GM18909 (cell line): ENCODE data around the gene VPS13D.

Experiments
- ATAC-seq: cut with Tn5 transposase; IDR thresholded peaks from one replicate; pipeline ENCODE4 v1.9.1; 2021; ENCODE audit warnings: mild to moderate bottlenecking; ENCODE audit not compliant: unreplicated experiment, poor library complexity

VPS13D gene

DNA sequence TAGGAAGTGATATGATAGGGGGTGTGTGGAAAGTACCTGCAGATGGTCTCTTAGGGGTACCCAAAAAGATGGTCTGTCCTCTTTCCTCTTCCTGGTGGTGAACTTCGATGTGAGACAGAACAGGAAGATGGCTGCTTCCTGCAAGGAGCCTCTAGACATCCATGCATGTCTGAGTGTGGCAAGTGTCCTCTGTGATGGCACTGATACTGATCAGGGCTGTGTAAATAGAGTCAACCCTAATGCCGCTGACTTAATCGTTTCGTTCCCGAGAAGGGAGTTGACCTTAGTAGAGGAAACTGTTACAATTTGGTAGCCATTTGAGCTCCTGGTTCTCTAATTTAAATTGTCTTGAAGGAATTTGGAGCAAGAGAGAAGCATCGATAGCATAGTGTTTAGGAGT is 168.6 kb downstream of the VPS13D start:
- ATAC-seq, result no peak

DNA sequence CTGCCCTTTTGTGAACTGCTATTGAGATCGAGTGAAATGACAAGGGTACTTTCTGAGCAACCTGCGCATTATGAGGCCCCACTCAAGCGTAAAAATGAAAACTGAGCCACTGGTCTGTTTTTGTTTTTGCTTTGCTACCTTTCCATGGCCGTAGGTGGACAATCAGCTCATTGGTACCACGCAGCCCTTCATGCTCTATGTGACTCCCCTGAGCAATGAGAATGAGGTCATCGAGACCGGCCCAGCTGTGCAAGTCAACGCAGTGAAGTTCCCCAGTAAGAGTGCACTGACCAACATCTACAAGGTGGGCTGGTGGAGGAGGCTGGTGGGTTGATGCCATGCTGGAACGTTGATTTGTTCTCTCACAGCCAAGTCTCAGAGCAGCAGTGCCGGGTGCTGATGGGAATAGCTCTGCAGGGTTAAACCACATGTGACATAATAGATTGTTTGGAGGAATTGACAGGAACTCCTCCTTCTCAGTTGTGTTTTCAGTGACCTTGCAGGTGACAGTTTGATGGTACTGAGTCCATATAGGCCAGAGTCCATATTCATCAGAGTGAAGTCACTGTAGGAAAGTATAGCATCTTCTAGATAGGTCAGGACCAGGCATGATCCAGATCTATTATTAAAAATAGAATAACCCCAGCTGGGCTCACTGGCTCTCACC is 170.3 kb downstream of the VPS13D start:
- ATAC-seq, result no peak

GRCh38 chr1:12402159-12402673 is 172.4 kb downstream of the VPS13D start:
- no peak for ATAC-seq

DNA sequence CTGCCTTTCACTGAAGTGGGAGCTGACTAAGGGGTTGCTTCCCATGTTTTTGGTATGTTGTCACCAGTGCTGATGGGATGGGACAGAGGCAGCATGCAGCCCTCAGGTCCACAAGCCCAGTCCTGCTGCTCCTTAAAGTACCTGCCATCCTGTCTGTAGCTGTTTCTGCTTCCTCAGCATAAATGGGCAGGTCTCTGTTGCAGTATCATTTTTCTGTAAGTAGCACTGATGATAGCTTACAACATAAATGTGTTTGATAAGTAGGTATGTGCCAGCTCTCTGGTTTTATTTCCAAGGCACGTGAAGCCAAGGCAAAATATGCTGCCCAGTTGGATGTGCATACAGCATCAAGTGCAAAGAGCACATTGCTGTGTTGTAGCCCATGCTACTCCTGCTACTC is 173.0 kb downstream of the VPS13D start:
- no peak for ATAC-seq

- no peak for ATAC-seq
Observed at GRCh38 chr1:12404918-12405317, 175.1 kb downstream of the VPS13D start.

DNA sequence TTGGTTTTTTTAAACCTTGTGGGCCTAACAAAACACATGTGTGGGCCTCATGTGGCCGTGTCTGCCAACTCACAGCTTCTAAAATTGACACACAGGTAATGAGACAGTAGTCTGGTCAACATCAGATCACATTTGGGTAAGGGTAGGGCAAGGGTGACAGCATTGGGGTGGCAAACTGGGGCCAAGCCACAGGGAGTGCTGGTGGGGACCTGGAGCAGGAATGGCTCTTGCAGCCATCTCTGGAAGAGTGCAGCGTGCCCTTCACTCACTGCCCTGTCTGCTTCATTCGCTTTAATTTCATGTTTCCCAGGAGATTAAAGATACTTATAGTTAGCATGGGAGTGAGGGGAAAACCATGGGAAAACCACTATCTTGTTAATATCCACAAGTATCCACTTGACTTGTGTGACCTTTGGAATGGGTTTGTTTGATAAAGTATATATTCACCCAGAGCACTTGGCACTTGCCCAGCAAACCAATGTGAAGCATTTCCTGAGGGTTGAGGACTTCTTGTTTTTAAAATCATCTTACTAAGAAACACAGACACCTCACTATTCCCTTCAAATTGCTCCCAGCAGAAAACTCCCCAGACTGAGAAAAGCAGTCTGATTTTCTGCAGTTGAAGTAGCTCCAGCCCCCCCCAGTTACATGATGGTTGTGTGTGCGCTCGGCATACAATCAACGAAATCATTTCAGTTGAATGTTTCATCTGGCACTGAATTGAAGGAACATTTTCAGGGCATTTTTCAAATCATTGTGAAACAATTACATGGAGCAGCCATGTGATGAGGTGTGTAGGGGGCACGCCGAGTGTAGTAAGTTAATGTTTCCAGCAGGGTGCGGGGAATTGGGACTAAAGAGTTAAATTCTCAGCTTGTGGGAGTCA is 175.7 kb downstream of the VPS13D start:
- no peak for ATAC-seq

GRCh38 chr1:12406211-12407021 is 176.6 kb downstream of the VPS13D start:
- ATAC-seq, result no peak

DNA sequence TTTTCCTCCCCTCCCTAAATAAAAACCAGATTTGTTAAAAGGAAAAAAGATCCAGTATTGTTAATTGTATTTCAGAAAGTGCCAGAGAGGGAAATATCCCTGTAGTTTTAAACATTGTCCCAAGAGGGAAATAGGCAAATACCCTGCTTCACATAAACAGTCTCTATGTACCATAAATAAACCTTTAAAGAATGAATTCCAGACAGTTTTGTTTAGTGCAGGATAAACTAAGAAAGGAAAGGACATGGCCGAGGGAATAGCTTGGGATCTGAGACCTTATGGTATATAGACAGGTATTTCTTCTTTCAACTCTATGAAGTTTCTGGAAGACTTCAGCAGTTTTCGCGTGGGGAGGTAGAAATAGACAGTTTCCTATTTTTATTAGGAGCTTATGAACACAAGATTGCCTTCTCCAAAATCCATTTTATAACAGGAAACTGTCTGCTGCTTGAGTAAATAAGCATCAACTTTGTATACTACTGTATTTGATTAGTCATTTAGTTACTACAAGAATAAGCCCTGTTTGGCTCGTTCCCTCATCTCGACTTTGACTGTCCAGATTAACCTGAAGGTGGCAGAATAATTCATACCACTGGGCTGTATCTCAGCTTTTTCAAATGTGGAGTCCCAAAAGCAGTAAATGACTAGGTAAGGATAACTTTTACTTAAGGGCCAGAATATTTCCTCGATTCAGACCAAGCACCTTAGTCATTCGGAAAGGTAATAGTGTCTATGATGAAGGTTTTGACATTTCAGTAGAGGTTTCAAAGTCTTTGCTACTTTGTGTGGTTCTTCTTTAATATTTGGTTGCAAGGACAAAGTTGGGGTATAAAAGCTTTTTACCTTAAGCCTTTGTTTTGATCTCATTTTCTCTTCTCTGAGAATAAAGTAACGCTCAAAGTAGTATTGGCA is 177.5 kb downstream of the VPS13D start:
- ATAC-seq, result no peak

DNA sequence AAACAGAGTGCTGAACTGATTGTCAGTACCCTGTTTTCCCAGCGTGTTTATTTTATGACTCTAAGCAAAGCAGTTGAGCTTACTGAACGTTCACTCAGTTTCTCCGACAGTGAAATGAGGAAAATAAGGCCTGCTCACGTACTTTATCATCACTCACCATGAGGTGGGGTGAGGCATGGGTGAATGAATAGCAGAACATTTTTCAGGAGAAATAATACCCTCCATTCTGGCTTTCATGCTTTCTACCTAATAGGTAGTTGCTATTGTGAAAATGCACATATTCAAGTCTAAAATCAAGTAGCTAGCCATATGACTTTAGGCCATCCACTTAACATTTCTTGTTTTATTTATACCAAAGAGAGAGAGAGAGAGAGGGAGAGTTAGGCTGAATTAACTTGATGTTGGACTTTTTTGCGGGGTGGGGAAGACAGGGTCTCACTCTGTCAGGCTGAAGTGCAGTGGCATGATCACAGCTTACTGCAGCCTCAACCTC is 178.2 kb downstream of the VPS13D start:
- ATAC-seq, result no peak

DNA sequence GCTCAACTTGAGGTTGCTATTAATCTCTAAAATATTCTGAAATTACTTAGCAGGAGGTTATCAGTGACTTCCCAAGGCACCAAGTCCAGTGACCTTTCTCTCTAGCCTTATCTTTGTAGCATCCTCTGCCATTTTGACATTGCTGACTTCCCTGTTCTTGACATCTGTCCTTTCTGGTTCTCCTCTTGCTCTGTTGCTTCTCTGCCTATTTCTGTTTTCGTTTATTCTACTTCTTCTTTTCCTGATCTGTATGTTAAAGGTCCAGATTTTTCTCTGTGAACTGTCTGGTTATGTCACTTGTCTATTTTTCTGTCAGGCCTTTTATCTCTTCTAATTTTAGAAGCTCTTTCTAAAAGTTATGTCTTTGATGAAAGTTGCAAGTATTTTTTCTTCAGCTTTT is 178.8 kb downstream of the VPS13D start:
- no peak for ATAC-seq

DNA sequence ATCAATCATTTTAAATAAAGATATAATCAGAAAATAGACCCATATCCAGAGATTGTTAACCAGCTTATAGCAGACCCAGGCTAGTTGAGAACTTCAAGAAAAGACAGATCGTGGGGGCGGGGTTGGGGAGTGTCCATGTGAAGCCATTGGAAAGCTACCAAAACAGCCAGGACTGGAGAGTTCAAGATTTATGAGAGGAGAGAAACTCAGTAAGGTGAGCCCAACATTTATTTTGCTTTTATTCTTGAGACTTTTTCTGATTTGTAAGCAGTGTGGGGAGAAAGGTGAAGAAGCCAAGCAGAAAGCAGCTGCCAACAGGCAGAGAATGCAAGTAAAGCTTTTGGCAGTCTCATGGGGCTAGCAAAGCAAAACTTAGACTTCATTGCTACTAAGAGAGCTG is 179.9 kb downstream of the VPS13D start:
- ATAC-seq, result no peak

DNA sequence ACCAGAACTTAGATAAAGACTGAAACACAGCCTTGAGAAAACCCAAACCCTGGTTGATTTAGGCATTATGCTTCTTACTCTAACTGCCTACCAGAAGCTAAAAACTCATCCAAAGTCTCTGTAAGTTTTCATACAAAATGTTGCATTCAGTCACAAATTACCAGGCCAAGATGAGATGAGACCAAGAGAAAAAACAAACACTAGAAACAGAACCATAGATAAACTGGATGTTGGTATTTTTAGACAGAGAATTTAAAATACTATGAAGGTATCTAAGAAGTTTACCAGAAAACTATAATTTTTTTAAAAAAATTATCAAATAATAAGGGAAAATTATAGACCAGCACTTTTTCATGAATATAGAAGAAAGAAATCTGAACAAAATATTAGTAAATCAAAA is 180.5 kb downstream of the VPS13D start:
- ATAC-seq, result no peak

GRCh38 chr1:12411098-12411497 is 181.3 kb downstream of the VPS13D start:
- ATAC-seq, result no peak

- ATAC-seq, result no peak
Observed at GRCh38 chr1:12411747-12412146, 181.9 kb downstream of the VPS13D start.

DNA sequence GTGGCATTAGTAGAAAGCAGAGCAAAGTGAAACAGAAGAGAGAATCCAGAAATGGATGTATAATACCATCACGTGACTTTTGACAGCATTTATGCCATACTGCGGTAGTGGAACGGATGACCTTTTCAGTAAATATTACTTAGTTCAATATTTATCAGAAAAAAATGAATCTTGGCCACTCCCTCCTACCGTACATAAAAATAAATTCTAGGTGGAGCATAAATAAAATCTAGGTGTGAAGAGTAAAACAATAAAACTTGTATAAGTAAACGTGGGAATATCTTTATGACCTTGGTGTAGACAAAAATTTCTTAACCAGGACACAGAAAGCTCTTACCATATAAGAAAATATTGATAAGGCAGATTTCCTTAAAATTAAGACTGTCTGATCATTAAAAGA is 182.6 kb downstream of the VPS13D start:
- no peak for ATAC-seq

DNA sequence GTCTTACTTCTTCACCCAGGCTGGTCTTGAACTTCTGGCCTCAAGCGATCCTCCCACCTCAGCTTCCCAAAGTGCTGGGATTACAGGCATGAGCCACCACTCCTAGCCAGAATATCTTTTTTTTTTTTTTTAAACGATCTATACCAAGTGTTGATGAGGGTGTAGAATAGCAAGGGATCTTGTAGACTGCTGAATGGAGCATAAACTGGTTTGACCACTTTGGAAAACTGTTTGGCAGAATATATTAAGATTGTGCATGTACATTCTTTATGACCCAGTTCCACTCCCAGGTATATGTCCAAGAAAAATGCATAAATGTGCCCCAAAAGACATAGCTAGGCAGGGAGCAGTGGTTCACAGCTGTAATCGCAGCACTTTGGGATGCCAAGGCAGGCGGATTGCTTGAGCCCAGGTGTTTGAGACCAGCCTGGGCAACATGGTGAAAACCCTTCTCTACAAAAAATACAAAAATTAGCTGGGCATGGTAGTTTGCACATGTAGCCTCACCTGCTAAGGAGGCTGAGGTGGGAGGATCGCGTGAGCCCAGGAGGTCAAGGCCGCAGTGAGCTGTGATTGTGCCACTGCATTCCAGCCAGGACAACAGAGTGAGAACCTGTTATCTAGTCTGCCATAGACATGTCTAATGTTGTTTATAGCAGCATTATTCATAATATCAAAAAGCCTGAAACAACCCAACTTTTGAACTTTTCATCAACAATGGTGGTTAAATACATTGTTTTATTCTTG is 184.0 kb downstream of the VPS13D start:
- no peak for ATAC-seq

GRCh38 chr1:12414444-12415018 is 184.7 kb downstream of the VPS13D start:
- no peak for ATAC-seq

GRCh38 chr1:12415038-12415466 is 185.2 kb downstream of the VPS13D start:
- ATAC-seq, result no peak
